Mesenchymal stem cell (in vitro differentiated cells and primary cell): ENCODE measurements around the gene SMIM41.

Source experiments
- DNase-seq: peaks from one replicate; pipeline ENCODE4 v3.0.0-alpha.2; 2013
- H2AFZ ChIP-seq: one replicate; pipeline ENCODE4 v1.6.1; 2013; ENCODE audit warnings: low read depth, mild to moderate bottlenecking, control low read depth, inconsistent platforms, low read length, moderate library complexity
- H2AK5ac ChIP-seq: 2 replicates; pipeline ENCODE4 v1.6.1; 2013; ENCODE audit warnings: low read length, moderate library complexity, mild to moderate bottlenecking, inconsistent platforms; ENCODE audit not compliant: severe bottlenecking
- H2BK120ac ChIP-seq: one replicate; pipeline ENCODE4 v1.6.1; 2013; ENCODE audit warnings: low read depth, mild to moderate bottlenecking, inconsistent platforms, low read length, moderate library complexity
- H2BK12ac ChIP-seq, 2 experiments: one replicate each; pipeline ENCODE4 v1.6.1; 2013; ENCODE audit warnings: inconsistent platforms in 2 of 2, low read length in 2 of 2, mild to moderate bottlenecking in 2 of 2, moderate library complexity in 2 of 2, control low read depth in 1 of 2
- H2BK15ac ChIP-seq: one replicate; pipeline ENCODE4 v1.6.1; 2013; ENCODE audit warnings: mild to moderate bottlenecking, low read depth, inconsistent platforms; ENCODE audit not compliant: poor library complexity, severe bottlenecking
- H2BK5ac ChIP-seq: 2 replicates; pipeline ENCODE4 v1.6.1; 2013; ENCODE audit warnings: low read depth, mild to moderate bottlenecking, low read length, control low read depth, inconsistent platforms; ENCODE audit not compliant: poor library complexity, severe bottlenecking
- H3K14ac ChIP-seq, 2 experiments: one replicate each; pipeline ENCODE4 v1.6.1; 2013; ENCODE audit warnings: inconsistent platforms in 2 of 2, low read length in 2 of 2, control low read depth in 1 of 2, mild to moderate bottlenecking in 1 of 2, moderate library complexity in 1 of 2
- H3K18ac ChIP-seq, 2 experiments: one replicate each; pipeline ENCODE4 v1.6.1; 2013; ENCODE audit warnings: inconsistent platforms in 2 of 2, low read length in 2 of 2, control low read depth in 1 of 2, low read depth in 1 of 2, mild to moderate bottlenecking in 1 of 2
- H3K23ac ChIP-seq, 2 experiments: one replicate each; pipeline ENCODE4 v1.6.1; 2013; ENCODE audit warnings: inconsistent platforms in 2 of 2, low read length in 2 of 2, mild to moderate bottlenecking in 2 of 2, moderate library complexity in 2 of 2, control low read depth in 1 of 2
- H3K27ac ChIP-seq: 2 replicates; pipeline ENCODE4 v1.5.1; 2013; ENCODE audit warnings: mild to moderate bottlenecking, moderate library complexity, low read length, control low read depth, inconsistent platforms; ENCODE audit not compliant: poor library complexity, severe bottlenecking
- H3K27me3 ChIP-seq, 2 experiments: 2 replicates each; pipeline versions ENCODE4 v1.6.1 to v1.7.0; 2013; ENCODE audit warnings: low read length in 2 of 2, mild to moderate bottlenecking in 2 of 2, moderate library complexity in 2 of 2, control low read depth in 1 of 2, inconsistent platforms in 1 of 2; ENCODE audit not compliant: control insufficient read depth in 1 of 2, insufficient read depth in 1 of 2
- H3K36me3 ChIP-seq, 2 experiments: 2 replicates each; pipeline versions ENCODE4 v1.6.1 to v1.7.0; 2013; ENCODE audit warnings: low read length in 2 of 2, control low read depth in 1 of 2, inconsistent platforms in 1 of 2, low read depth in 1 of 2, mild to moderate bottlenecking in 1 of 2; ENCODE audit not compliant: insufficient read depth in 2 of 2, control insufficient read depth in 1 of 2
- H3K4ac ChIP-seq, 2 experiments: one replicate each; pipeline ENCODE4 v1.6.1; 2013; ENCODE audit warnings: inconsistent platforms in 2 of 2, low read length in 2 of 2, mild to moderate bottlenecking in 2 of 2, moderate library complexity in 2 of 2, control low read depth in 1 of 2, low read depth in 1 of 2
- H3K4me1 ChIP-seq: 2 replicates; pipeline ENCODE4 v1.6.1; 2013; ENCODE audit warnings: low read depth, low read length, control low read depth; ENCODE audit not compliant: control insufficient read depth, insufficient read depth
- H3K4me2 ChIP-seq: 2 replicates; pipeline ENCODE4 v1.6.1; 2013; ENCODE audit warnings: low read length, mild to moderate bottlenecking, inconsistent platforms; ENCODE audit not compliant: poor library complexity, severe bottlenecking
- H3K4me3 ChIP-seq, 2 experiments: 2 replicates each; pipeline versions ENCODE4 v1.5.1 to v1.7.0; 2013; ENCODE audit warnings: low read length in 2 of 2, mild to moderate bottlenecking in 2 of 2, control low read depth in 1 of 2, low read depth in 1 of 2; ENCODE audit not compliant: insufficient read depth in 1 of 2
- H3K79me1 ChIP-seq: replicated peaks from 2 replicates; pipeline ENCODE4 v1.6.1; 2013; ENCODE audit warnings: mild to moderate bottlenecking, control low read depth, low read length, inconsistent platforms; ENCODE audit not compliant: poor library complexity, severe bottlenecking
- H3K9ac ChIP-seq: 2 replicates; pipeline ENCODE4 v1.7.0; 2013; ENCODE audit warnings: mild to moderate bottlenecking, low read length, moderate library complexity
- H3K9me3 ChIP-seq: 2 replicates; pipeline ENCODE4 v1.7.0; 2013; ENCODE audit warnings: mild to moderate bottlenecking, low read length; ENCODE audit not compliant: control insufficient read depth
- H4K8ac ChIP-seq: one replicate; pipeline ENCODE4 v1.6.1; 2013; ENCODE audit warnings: inconsistent platforms, mild to moderate bottlenecking, low read length, moderate library complexity
- H4K91ac ChIP-seq: one replicate; pipeline ENCODE4 v1.6.1; 2013; ENCODE audit warnings: mild to moderate bottlenecking, low read length, inconsistent platforms
- WGBS: methylation state at CpG from one replicate; pipeline ENCODE4 v1.1.7; 2013; ENCODE audit warnings: mixed read lengths; 5-methylcytosine and 5-hydroxymethylcytosine counted together

The SMIM41 gene

GRCh38 chr12:52066346-52067080, 13.0 kb upstream of the SMIM41 start:
- Histone ChIP-seq H2AFZ (peak overlapping the region; percentile 6), H3K9me3 (no peaks in the 10 kb centered on the region), H3K27me3 (peaks cover 0 to 8% of the 10 kb centered on the region in 2 experiments), H3K18ac (no peak overlapping the region), H3K4ac (no peak overlapping the region), H3K36me3 (no peaks in the 10 kb centered on the region), H3K79me1 (no peaks in the 10 kb centered on the region), H2BK120ac (no peak overlapping the region), H3K4me3 (no peak overlapping the region), H4K91ac (no peak overlapping the region), H3K23ac (no peak overlapping the region), H2AK5ac (no peak overlapping the region), H3K9ac (no peak overlapping the region), H3K4me1 (peaks cover 10% of the 10 kb centered on the region), H2BK15ac (no peak overlapping the region), H3K27ac (no peak overlapping the region), H3K4me2 (no peak overlapping the region), H2BK5ac (no peak overlapping the region), H2BK12ac (no peak overlapping the region), H4K8ac (peak overlapping the region; percentile 22), H3K14ac (no peak overlapping the region)
- no peak for DNase-seq
- WGBS, result 65% methylated on average over 7 of the region's 8 CpGs

- Histone ChIP-seq H3K18ac (no peak overlapping the region), H2BK120ac (no peak overlapping the region), H3K36me3 (peaks cover 0 to under 1% of the 10 kb centered on the region in 2 experiments), H3K27ac (no peak overlapping the region), H2BK12ac (no peak overlapping the region), H2BK5ac (no peak overlapping the region), H4K8ac (peak overlapping the region; percentile 22), H4K91ac (no peak overlapping the region), H3K4me3 (no peak overlapping the region), H3K14ac (no peak overlapping the region), H2BK15ac (no peak overlapping the region), H3K27me3 (peaks cover 0 to 8% of the 10 kb centered on the region in 2 experiments), H2AFZ (no peak overlapping the region), H3K9ac (no peak overlapping the region), H3K9me3 (no peaks in the 10 kb centered on the region), H3K4me1 (peaks cover 11% of the 10 kb centered on the region), H3K23ac (no peak overlapping the region), H3K4ac (no peak overlapping the region), H2AK5ac (no peak overlapping the region), H3K4me2 (no peak overlapping the region), H3K79me1 (no peaks in the 10 kb centered on the region)
- no peak for DNase-seq
- WGBS, result 93% methylated on average over 3 of the region's 3 CpGs
Measured at GRCh38 chr12:52067081-52067374, 12.5 kb upstream of the SMIM41 start.

GRCh38 chr12:52069327-52070184, 9.9 kb upstream of the SMIM41 start, which contains the start of gene ATG101:
Gene ATG101 (plus strand): TSS chr12:52069978. CDS start chr12:52073651, 3,673 bp downstream.
- Histone ChIP-seq H3K4me1 (peaks cover 18% of the 10 kb centered on the region), H2AK5ac (no peak within 1 kb of the TSS), H3K18ac (peak within 1 kb of the TSS; percentile 85 to 99)

More at GRCh38 chr12:52069327-52070184, 9.9 kb upstream of the SMIM41 start, which contains the start of gene ATG101:
- Histone ChIP-seq H3K23ac (peak within 1 kb of the TSS in 1 of 2 experiments; percentile 14), H3K4ac (peak within 1 kb of the TSS; percentile 86 to 98), H2AFZ (peak within 1 kb of the TSS; percentile 46), H2BK5ac (peak within 1 kb of the TSS; percentile 100), H4K91ac (peak within 1 kb of the TSS; percentile 99), H3K27ac (peak within 1 kb of the TSS; percentile 77), H3K14ac (peak within 1 kb of the TSS in 1 of 2 experiments; percentile 92), H2BK12ac (peak within 1 kb of the TSS; percentile 96 to 97), H3K9ac (peak within 1 kb of the TSS; percentile 98), H3K9me3 (no peaks in the 10 kb centered on the region), H3K4me2 (peak within 1 kb of the TSS; percentile 60), H2BK15ac (peak within 1 kb of the TSS; percentile 87), H3K36me3 (peaks cover 17 to 23% of the 10 kb centered on the region in 2 experiments), H4K8ac (peak within 1 kb of the TSS; percentile 99), H3K27me3 (peaks cover 0 to 8% of the 10 kb centered on the region in 2 experiments), H3K79me1 (peaks cover 6% of the 10 kb centered on the region), H3K4me3 (peak within 1 kb of the TSS; percentile 86 to 100), H2BK120ac (peak within 1 kb of the TSS; percentile 99)
- peak; percentile 98 for DNase-seq
- WGBS, result 2% methylated on average over 56 of the region's 60 CpGs
